ENCODE results near the gene ARMC2. TPM values are rescaled to one million over a fixed set of nuclear protein-coding genes. Genes with fewer than 3 reads are reported as not detected.

The ARMC2 gene
- total RNA-seq, 1 donor from 2014 or later, result 5.2 TPM

- DNase-seq, result no peak
Observed at GRCh38 chr6:109019911-109020310, 171.7 kb downstream of the ARMC2 start.

GRCh38 chr6:109021870-109022269 lies 173.6 kb downstream of the ARMC2 start:
- no peak for DNase-seq

- DNase-seq, result no peak
Observed at GRCh38 chr6:109023356-109023925, 175.2 kb downstream of the ARMC2 start.

Small RNA genes lying within 50 kb of the gene (small RNA-seq; reads per million reads assigned to genes)
- not detected for gene AL445189.2 (ENCODE audit: low replicate concordance)
- not detected for gene Z95118.1 (ENCODE audit: low replicate concordance)

Other genes with a start within 250 kb of the ARMC2 start
- 55.1 TPM for gene SESN1, start 246.4 kb downstream of the ARMC2 start, total RNA-seq
- 36.8 TPM for gene CEP57L1, start 247.1 kb downstream of the ARMC2 start, total RNA-seq